Astrocyte (in vitro differentiated cells and primary cell): Measurements from ENCODE around the gene SLC25A27. TPM values are rescaled to one million over a fixed set of nuclear protein-coding genes. Genes with fewer than 3 reads are reported as not detected.

Experiments
- DNase-seq: peaks from one replicate; pipeline ENCODE4 v3.0.0-alpha.2; 2010; ENCODE audit warnings: low read depth
- FAIRE-seq: peaks from 2 replicates; lab custom pipeline; 2011; peaks lifted over from hg19 to GRCh38; lab: Jason Lieb, UNC
- H2AFZ ChIP-seq: 2 replicates; pipeline ENCODE4 v1.6.0; 2012; ENCODE audit warnings: low read depth, low read length, inconsistent platforms
- H3K27ac ChIP-seq: 2 replicates; pipeline ENCODE4 v1.5.1; 2011; ENCODE audit warnings: low read depth, low read length, inconsistent platforms
- H3K27me3 ChIP-seq: 2 replicates; pipeline ENCODE4 v1.6.0; 2011; ENCODE audit warnings: low read length, inconsistent platforms; ENCODE audit not compliant: insufficient read depth
- H3K36me3 ChIP-seq: 2 replicates; pipeline ENCODE4 v1.5.1; 2011; ENCODE audit warnings: low read length, inconsistent platforms; ENCODE audit not compliant: insufficient read depth
- H3K4me1 ChIP-seq: 2 replicates; pipeline ENCODE4 v1.5.1; 2011; ENCODE audit warnings: low read length, inconsistent platforms; ENCODE audit not compliant: insufficient read depth
- H3K4me2 ChIP-seq: 2 replicates; pipeline ENCODE4 v1.6.0; 2012; ENCODE audit warnings: low read length, inconsistent platforms
- H3K4me3 ChIP-seq: 2 replicates; pipeline ENCODE4 v1.5.1; 2011; ENCODE audit warnings: low read depth, mild to moderate bottlenecking, low read length, inconsistent platforms; ENCODE audit not compliant: insufficient read depth
- H3K79me2 ChIP-seq: 2 replicates; pipeline ENCODE4 v1.6.0; 2012; ENCODE audit warnings: mild to moderate bottlenecking, low read length, inconsistent platforms; ENCODE audit not compliant: insufficient read depth
- H3K9ac ChIP-seq: 2 replicates; pipeline ENCODE4 v1.6.0; 2012; ENCODE audit warnings: mild to moderate bottlenecking, low read length, inconsistent platforms
- H3K9me3 ChIP-seq: 2 replicates; pipeline ENCODE4 v1.5.1; 2012; ENCODE audit warnings: low read depth, mild to moderate bottlenecking, low read length, inconsistent platforms; ENCODE audit not compliant: insufficient read depth
- H4K20me1 ChIP-seq: 2 replicates; pipeline ENCODE4 v1.6.0; 2012; ENCODE audit warnings: low read length, inconsistent platforms; ENCODE audit not compliant: insufficient read depth
- H3K27ac Mint-ChIP-seq: one replicate; pipeline ENCODE4 v1.8.0; 2021; ENCODE audit warnings: mild to moderate bottlenecking, mixed read lengths; ENCODE audit not compliant: unreplicated experiment
- H3K27me3 Mint-ChIP-seq: one replicate; pipeline ENCODE4 v1.8.0; 2021; ENCODE audit warnings: low read depth, mixed read lengths; ENCODE audit not compliant: unreplicated experiment
- H3K36me3 Mint-ChIP-seq: one replicate; pipeline ENCODE4 v1.8.0; 2021; ENCODE audit warnings: low read depth, mixed read lengths; ENCODE audit not compliant: unreplicated experiment
- H3K4me1 Mint-ChIP-seq: one replicate; pipeline ENCODE4 v1.8.0; 2021; ENCODE audit warnings: low read depth, mixed read lengths; ENCODE audit not compliant: unreplicated experiment
- H3K4me3 Mint-ChIP-seq: one replicate; pipeline ENCODE4 v1.8.0; 2021; ENCODE audit warnings: mild to moderate bottlenecking, moderate library complexity, mixed read lengths; ENCODE audit not compliant: unreplicated experiment
- H3K9me3 Mint-ChIP-seq: one replicate; pipeline ENCODE4 v1.8.0; 2021; ENCODE audit warnings: mild to moderate bottlenecking, mixed read lengths; ENCODE audit not compliant: unreplicated experiment
- EZH2 ChIP-seq: IDR thresholded peaks from 2 replicates; pipeline ENCODE4 v1.6.1; 2012; ENCODE audit warnings: mild to moderate bottlenecking, low read length, inconsistent platforms; ENCODE audit not compliant: insufficient read depth
- total RNA-seq: library from RNA; stranded (reverse); gene quantifications from 2 replicates; pipeline ENCODE4 v1.2.1, GENCODE V29; 2021
- TF ChIP-seq, protein P1 (sequence below): IDR thresholded peaks from 2 replicates; pipeline ENCODE4 v1.5.1; 2011; ENCODE audit warnings: low read depth, mild to moderate bottlenecking, inconsistent platforms, low read length, moderate library complexity; ENCODE audit not compliant: insufficient read depth

Gene SLC25A27
- total RNA-seq, 1 donor from 2014 or later, result 4.3 TPM

DNA sequence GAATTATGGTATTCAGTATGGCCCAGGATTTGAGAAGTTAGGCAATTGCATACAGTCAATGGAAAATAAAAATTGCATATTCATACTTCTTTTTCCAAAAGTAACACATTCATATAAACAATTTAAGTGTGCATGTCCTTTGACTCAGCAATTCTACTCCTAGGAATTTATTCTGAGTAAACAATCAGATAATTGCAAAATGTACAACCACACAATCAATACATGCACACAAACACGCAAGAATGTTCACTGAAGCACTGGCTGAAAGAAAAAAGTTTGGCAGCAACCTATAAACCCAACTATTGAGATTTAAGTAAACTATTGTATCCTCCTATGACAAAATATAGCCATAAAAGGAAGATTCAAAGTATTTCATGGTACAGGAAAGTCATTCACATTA, 1.8 kb upstream of the SLC25A27 start:
- Histone ChIP-seq H3K27ac (no peak overlapping the region), H3K4me3 (no peak overlapping the region), H3K9me3 (no peaks in the 10 kb centered on the region), H3K4me1 (peaks cover 8% of the 10 kb centered on the region), H4K20me1 (no peaks in the 10 kb centered on the region), H3K36me3 (no peaks in the 10 kb centered on the region), H3K4me2 (no peak overlapping the region), H2AFZ (no peak overlapping the region), H3K9ac (no peak overlapping the region), H3K27me3 (no peaks in the 10 kb centered on the region), H3K79me2 (no peaks in the 10 kb centered on the region)
- FAIRE-seq (peak; percentile 26), DNase-seq (no peak)
- Mint-ChIP-seq H3K27me3 (peaks cover 5% of the 10 kb centered on the region), H3K4me3 (peak overlapping the region; percentile 55), H3K36me3 (no peaks in the 10 kb centered on the region), H3K27ac (no peak overlapping the region), H3K4me1 (no peaks in the 10 kb centered on the region), H3K9me3 (no peaks in the 10 kb centered on the region)
- TF ChIP-seq EZH2, result no peak
- TF ChIP-seq, protein P1, sequence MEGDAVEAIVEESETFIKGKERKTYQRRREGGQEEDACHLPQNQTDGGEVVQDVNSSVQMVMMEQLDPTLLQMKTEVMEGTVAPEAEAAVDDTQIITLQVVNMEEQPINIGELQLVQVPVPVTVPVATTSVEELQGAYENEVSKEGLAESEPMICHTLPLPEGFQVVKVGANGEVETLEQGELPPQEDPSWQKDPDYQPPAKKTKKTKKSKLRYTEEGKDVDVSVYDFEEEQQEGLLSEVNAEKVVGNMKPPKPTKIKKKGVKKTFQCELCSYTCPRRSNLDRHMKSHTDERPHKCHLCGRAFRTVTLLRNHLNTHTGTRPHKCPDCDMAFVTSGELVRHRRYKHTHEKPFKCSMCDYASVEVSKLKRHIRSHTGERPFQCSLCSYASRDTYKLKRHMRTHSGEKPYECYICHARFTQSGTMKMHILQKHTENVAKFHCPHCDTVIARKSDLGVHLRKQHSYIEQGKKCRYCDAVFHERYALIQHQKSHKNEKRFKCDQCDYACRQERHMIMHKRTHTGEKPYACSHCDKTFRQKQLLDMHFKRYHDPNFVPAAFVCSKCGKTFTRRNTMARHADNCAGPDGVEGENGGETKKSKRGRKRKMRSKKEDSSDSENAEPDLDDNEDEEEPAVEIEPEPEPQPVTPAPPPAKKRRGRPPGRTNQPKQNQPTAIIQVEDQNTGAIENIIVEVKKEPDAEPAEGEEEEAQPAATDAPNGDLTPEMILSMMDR, result no peak

DNA sequence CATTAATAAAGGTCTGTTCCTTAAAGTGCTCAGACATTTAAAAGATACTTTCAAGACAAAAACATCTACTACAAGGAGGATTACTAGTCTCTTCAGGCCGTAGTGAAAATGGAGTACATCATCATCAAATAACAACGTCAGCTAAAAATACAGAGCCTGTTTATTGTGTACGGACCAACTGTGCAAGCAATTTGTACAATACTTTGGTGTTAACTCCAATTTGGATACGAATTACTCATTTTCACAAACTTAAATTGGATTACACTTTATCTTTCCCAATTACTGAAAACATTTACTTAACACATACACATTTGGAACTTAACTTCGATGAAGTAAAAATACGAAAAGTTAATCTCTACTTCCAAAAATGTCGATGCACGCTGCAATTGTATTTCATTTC, 959 bp upstream of the SLC25A27 start:
- no peaks in the 10 kb centered on the region for H4K20me1 ChIP-seq
- peaks cover 8% of the 10 kb centered on the region for H3K4me1 ChIP-seq
- TF ChIP-seq, protein P1, result no peak
- no peak for TF ChIP-seq EZH2
- no peak overlapping the region for H2AFZ ChIP-seq
- no peak overlapping the region for H3K27ac Mint-ChIP-seq
- H3K4me1 Mint-ChIP-seq, result no peaks in the 10 kb centered on the region
- no peaks in the 10 kb centered on the region for H3K27me3 ChIP-seq
- no peak overlapping the region for H3K27ac ChIP-seq
- no peaks in the 10 kb centered on the region for H3K36me3 ChIP-seq
- peaks cover 5% of the 10 kb centered on the region for H3K27me3 Mint-ChIP-seq
- H3K4me2 ChIP-seq, result peak overlapping the region; percentile 97
- no peaks in the 10 kb centered on the region for H3K36me3 Mint-ChIP-seq
- no peaks in the 10 kb centered on the region for H3K9me3 Mint-ChIP-seq
- H3K9ac ChIP-seq, result peak overlapping the region; percentile 73
- peak overlapping the region; percentile 83 for H3K4me3 ChIP-seq
- FAIRE-seq (no peak), DNase-seq (no peak)
- H3K79me2 ChIP-seq, result no peaks in the 10 kb centered on the region
- no peaks in the 10 kb centered on the region for H3K9me3 ChIP-seq
- H3K4me3 Mint-ChIP-seq, result peak overlapping the region; percentile 96

DNA sequence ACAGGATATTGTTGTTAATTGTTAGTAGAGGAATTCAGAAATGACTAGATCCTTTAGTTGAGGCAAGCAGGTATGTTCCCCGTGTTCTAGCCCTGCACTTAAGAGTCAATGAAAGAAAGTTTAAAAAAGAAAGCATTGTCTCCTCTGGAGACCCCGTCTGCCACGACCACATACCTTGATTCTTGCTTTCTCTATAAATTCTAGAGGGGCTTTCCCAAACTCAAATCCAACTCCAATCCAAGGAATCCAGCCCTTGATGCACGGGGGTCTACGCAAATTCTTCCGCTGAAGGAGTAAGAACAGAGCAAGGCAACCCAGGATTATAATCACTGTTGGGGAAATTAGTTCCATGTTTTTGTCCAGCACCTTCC, 558 bp upstream of the SLC25A27 start:
- no peak for DNase-seq
- Mint-ChIP-seq H3K4me1 (no peaks in the 10 kb centered on the region), H3K9me3 (no peaks in the 10 kb centered on the region), H3K27ac (peak overlapping the region; percentile 36), H3K27me3 (peaks cover 5% of the 10 kb centered on the region), H3K4me3 (peak overlapping the region; percentile 96), H3K36me3 (no peaks in the 10 kb centered on the region)
- TF ChIP-seq, protein P1, result no peak
- no peak for TF ChIP-seq EZH2
- Histone ChIP-seq H3K79me2 (no peaks in the 10 kb centered on the region), H3K27ac (no peak overlapping the region), H3K36me3 (no peaks in the 10 kb centered on the region), H4K20me1 (no peaks in the 10 kb centered on the region), H3K4me3 (peak overlapping the region; percentile 83), H3K4me1 (peaks cover 8% of the 10 kb centered on the region), H3K9ac (peak overlapping the region; percentile 73), H3K27me3 (no peaks in the 10 kb centered on the region), H2AFZ (peak overlapping the region; percentile 85), H3K9me3 (no peaks in the 10 kb centered on the region), H3K4me2 (peak overlapping the region; percentile 97)
- no peak for FAIRE-seq
